ENCODE measurements around the gene DNAH9. TPM values are rescaled to one million over a fixed set of nuclear protein-coding genes. Genes with fewer than 3 reads are reported as not detected.

The DNAH9 gene
- total RNA-seq, 4 donors from 2014 or later: not detected

DNA sequence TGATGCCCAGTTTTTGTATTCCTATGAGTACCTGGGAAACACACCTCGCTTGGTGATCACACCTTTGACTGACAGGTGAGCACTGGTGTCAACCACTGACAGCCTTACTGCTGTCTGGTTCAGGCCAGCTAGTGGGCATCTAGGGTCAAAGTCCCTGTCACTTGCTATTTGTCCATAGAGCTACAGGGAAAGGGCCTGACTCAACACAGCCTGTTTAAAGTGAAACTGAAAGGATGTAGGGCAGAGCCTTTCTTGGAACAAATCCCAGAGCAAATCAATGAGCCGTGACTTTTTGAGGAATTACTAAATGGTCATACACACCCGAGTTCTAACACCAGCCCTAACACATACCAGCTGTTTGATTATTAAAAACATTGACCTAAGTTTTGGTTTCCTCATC is 106.8 kb downstream of the DNAH9 start:
- intact Hi-C loops (cut with DNase I; ENCODE audit: low total_unique reads): no loop called here
- TF ChIP-seq, protein P1, sequence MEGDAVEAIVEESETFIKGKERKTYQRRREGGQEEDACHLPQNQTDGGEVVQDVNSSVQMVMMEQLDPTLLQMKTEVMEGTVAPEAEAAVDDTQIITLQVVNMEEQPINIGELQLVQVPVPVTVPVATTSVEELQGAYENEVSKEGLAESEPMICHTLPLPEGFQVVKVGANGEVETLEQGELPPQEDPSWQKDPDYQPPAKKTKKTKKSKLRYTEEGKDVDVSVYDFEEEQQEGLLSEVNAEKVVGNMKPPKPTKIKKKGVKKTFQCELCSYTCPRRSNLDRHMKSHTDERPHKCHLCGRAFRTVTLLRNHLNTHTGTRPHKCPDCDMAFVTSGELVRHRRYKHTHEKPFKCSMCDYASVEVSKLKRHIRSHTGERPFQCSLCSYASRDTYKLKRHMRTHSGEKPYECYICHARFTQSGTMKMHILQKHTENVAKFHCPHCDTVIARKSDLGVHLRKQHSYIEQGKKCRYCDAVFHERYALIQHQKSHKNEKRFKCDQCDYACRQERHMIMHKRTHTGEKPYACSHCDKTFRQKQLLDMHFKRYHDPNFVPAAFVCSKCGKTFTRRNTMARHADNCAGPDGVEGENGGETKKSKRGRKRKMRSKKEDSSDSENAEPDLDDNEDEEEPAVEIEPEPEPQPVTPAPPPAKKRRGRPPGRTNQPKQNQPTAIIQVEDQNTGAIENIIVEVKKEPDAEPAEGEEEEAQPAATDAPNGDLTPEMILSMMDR (IDR thresholded peaks at IDR 0.05 in 4 of 5, conservative IDR thresholded peaks at IDR 0.05 in 1 of 5): no peak
- no peak for TF ChIP-seq POLR2A (IDR thresholded peaks at IDR 0.05)
- H3K36me3 ChIP-seq: no peaks in the 10 kb centered on the region
- H3K4me3 ChIP-seq: no peak overlapping the region
- no peak for ATAC-seq
- no peak for DNase-seq
- no peaks in the 10 kb centered on the region for H3K27me3 ChIP-seq
- no peaks in the 10 kb centered on the region for H3K4me1 ChIP-seq
- in situ Hi-C loops (cut with MboI; ENCODE audit: low sequenced_read_pairs in 4 of 4): loop anchor here in 1 of 4 donors (25.0 kb wide), 1 partner anchor 107 kb away; no protein-coding TSS in a partner anchor
- H3K9me3 ChIP-seq: no peaks in the 10 kb centered on the region
- no peak overlapping the region for H3K27ac ChIP-seq

DNA sequence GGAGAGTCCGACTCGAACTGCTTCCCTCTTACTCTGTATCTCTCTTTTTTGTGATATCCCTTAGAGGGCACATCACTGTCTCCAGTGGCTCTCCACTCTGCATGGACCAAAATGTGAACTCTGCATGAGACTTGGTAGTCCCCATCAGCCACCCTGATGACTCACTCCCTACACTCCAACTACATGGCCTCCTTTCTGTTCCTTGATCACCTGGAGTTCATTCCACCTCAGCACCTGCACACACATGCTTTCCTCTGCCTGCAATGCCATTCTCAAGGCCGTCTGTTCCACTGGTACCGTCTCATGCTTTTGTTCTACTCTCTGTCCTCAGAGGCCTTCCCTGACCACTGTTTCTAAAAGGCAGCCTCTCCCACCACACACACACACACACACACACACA is 109.3 kb downstream of the DNAH9 start:
- Histone ChIP-seq H3K27ac (no peak overlapping the region), H3K9me3 (no peaks in the 10 kb centered on the region), H3K4me3 (no peak overlapping the region), H3K27me3 (no peaks in the 10 kb centered on the region), H3K4me1 (no peaks in the 10 kb centered on the region), H3K36me3 (no peaks in the 10 kb centered on the region)
- no peak for TF ChIP-seq POLR2A (IDR thresholded peaks at IDR 0.05)
- TF ChIP-seq, protein P1 (IDR thresholded peaks at IDR 0.05 in 4 of 5, conservative IDR thresholded peaks at IDR 0.05 in 1 of 5): no peak
- in situ Hi-C loops (cut with MboI; ENCODE audit: low sequenced_read_pairs in 4 of 4): loop anchor here in 1 of 4 donors (25.0 kb wide), 1 partner anchor 105 kb away; no protein-coding TSS in a partner anchor
- intact Hi-C loops (cut with DNase I; ENCODE audit: low total_unique reads): no loop called here
- DNase-seq: no peak
- ATAC-seq: no peak

GRCh38 chr17:11712456-11712855 is 114.2 kb downstream of the DNAH9 start:
- no peaks in the 10 kb centered on the region for H3K36me3 ChIP-seq
- DNase-seq: no peak
- no peaks in the 10 kb centered on the region for H3K27me3 ChIP-seq
- intact Hi-C loops (cut with DNase I; ENCODE audit: low total_unique reads): no loop called here
- TF ChIP-seq, protein P1 (IDR thresholded peaks at IDR 0.05 in 4 of 5, conservative IDR thresholded peaks at IDR 0.05 in 1 of 5): no peak
- no peak for TF ChIP-seq POLR2A (IDR thresholded peaks at IDR 0.05)
- no peaks in the 10 kb centered on the region for H3K9me3 ChIP-seq
- in situ Hi-C loops (cut with MboI; ENCODE audit: low sequenced_read_pairs in 4 of 4): loop anchor here in 1 of 4 donors (25.0 kb wide), 1 partner anchor 100 kb away; no protein-coding TSS in a partner anchor
- no peak for ATAC-seq
- H3K4me1 ChIP-seq: no peaks in the 10 kb centered on the region
- no peak overlapping the region for H3K4me3 ChIP-seq
- H3K27ac ChIP-seq: no peak overlapping the region

DNA sequence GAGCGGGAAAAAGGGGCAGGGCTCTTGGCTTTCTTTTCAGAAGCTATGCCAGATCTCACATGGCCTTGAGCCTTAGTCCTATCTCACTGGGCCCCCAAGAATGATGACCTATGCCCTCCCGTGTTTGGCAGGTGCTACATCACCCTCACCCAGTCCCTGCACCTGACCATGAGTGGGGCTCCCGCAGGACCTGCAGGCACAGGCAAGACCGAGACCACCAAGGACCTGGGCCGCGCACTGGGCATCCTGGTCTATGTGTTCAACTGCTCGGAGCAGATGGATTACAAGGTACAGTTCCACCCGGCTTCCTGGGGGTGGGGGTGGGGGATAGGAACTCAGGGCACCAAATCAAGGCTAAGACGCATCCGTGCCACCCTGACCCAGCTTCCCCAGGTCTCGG is 120.9 kb downstream of the DNAH9 start:
- in situ Hi-C loops (cut with MboI; ENCODE audit: low sequenced_read_pairs in 4 of 4) (loop anchor here in 1 of 4 donors (25.0 kb wide), 1 partner anchor 93 kb away; no protein-coding TSS in a partner anchor), intact Hi-C loops (cut with DNase I; ENCODE audit: low total_unique reads) (no loop called here)
- Histone ChIP-seq H3K36me3 (no peaks in the 10 kb centered on the region), H3K27ac (no peak overlapping the region), H3K4me3 (no peak overlapping the region), H3K4me1 (no peaks in the 10 kb centered on the region), H3K27me3 (no peaks in the 10 kb centered on the region), H3K9me3 (no peaks in the 10 kb centered on the region)
- DNase-seq (no peak), ATAC-seq (no peak)
- no peak for TF ChIP-seq POLR2A (IDR thresholded peaks at IDR 0.05)
- TF ChIP-seq, protein P1 (IDR thresholded peaks at IDR 0.05 in 4 of 5, conservative IDR thresholded peaks at IDR 0.05 in 1 of 5): no peak

GRCh38 chr17:11719856-11720255 is 121.6 kb downstream of the DNAH9 start:
- Histone ChIP-seq H3K27ac (no peak overlapping the region), H3K27me3 (no peaks in the 10 kb centered on the region), H3K4me3 (no peak overlapping the region), H3K36me3 (no peaks in the 10 kb centered on the region), H3K4me1 (no peaks in the 10 kb centered on the region), H3K9me3 (no peaks in the 10 kb centered on the region)
- in situ Hi-C loops (cut with MboI; ENCODE audit: low sequenced_read_pairs in 4 of 4) (loop anchor here in 1 of 4 donors (25.0 kb wide), 1 partner anchor 92 kb away; no protein-coding TSS in a partner anchor), intact Hi-C loops (cut with DNase I; ENCODE audit: low total_unique reads) (no loop called here)
- TF ChIP-seq, protein P1 (IDR thresholded peaks at IDR 0.05 in 4 of 5, conservative IDR thresholded peaks at IDR 0.05 in 1 of 5): no peak
- no peak for TF ChIP-seq POLR2A (IDR thresholded peaks at IDR 0.05)
- ATAC-seq (no peak), DNase-seq (no peak)

All from gastrocnemius medialis (tissue), 4 donors.